PC-3 (cell line): Measurements from ENCODE around the gene MEX3A. TPM values are rescaled to one million over a fixed set of nuclear protein-coding genes. Genes with fewer than 3 reads are reported as not detected.

ENCODE experiments used
- ATAC-seq: fragments of 200-7000 bp; cut with Tn5 transposase; 2 replicates; pipeline ENCODE4 v1.9.1; 2020; ENCODE audit warnings: mild to moderate bottlenecking, moderate library complexity
- BruUV-seq: library from RNA; stranded (reverse); fragments of 400-500 nt; replicated peaks from 2 replicates; lab custom pipeline; 2021; lab: Mats Ljungman, UMichigan
- CTCF ChIA-PET: fragments of 300-600 bp; sonication (Branson Sonifier 250); formaldehyde crosslinking; loops from one replicate; lab custom pipeline; 2022; ENCODE audit warnings: antibody characterized with exemption; lab: Charles Lee
- POLR2A ChIA-PET: fragments of 300-600 bp; sonication (Branson Sonifier 250); formaldehyde crosslinking; loops from one replicate; lab custom pipeline; 2022; ENCODE audit warnings: antibody characterized with exemption; ENCODE audit not compliant: unreplicated experiment; lab: Charles Lee
- DNase-seq: peaks from one replicate; pipeline ENCODE4 v3.0.0-alpha.2; 2015
- H2AFZ ChIP-seq: fragments of 300-600 bp; sonication (generic); 2 replicates; pipeline ENCODE4 v1.6.0; 2016; ENCODE audit warnings: antibody characterized with exemption, low read length
- H3F3A ChIP-seq: fragments of 300-600 bp; sonication (generic); one replicate; pipeline ENCODE4 v1.6.0; 2017; ENCODE audit warnings: antibody characterized with exemption, low read length, control low read depth, mild to moderate bottlenecking; ENCODE audit not compliant: unreplicated experiment
- H3K27ac ChIP-seq: fragments of 300-600 bp; sonication (generic); 2 replicates; pipeline ENCODE4 v1.5.1; 2016; ENCODE audit warnings: mild to moderate bottlenecking, low read length
- H3K27me3 ChIP-seq: fragments of 300-600 bp; sonication (generic); 2 replicates; pipeline ENCODE4 v1.6.1; 2016; ENCODE audit warnings: low read length, mixed read lengths
- H3K36me3 ChIP-seq: fragments of 300-600 bp; sonication (generic); 2 replicates; pipeline ENCODE4 v1.6.1; 2016; ENCODE audit warnings: low read depth, mixed run types, low read length, mixed read lengths
- H3K4me1 ChIP-seq: fragments of 300-600 bp; sonication (generic); 2 replicates; pipeline ENCODE4 v1.5.1; 2016; ENCODE audit warnings: low read length; ENCODE audit not compliant: insufficient read depth
- H3K4me2 ChIP-seq: fragments of 300-600 bp; sonication (generic); 2 replicates; pipeline ENCODE4 v1.6.0; 2016; ENCODE audit warnings: low read length
- H3K4me3 ChIP-seq: fragments of 300-600 bp; sonication (generic); 2 replicates; pipeline ENCODE4 v1.5.1; 2016; ENCODE audit warnings: mild to moderate bottlenecking, low read length, mixed read lengths
- H3K79me2 ChIP-seq: fragments of 300-600 bp; sonication (generic); 2 replicates; pipeline ENCODE4 v1.6.1; 2017; ENCODE audit warnings: low read length, mixed read lengths
- H3K9ac ChIP-seq: fragments of 300-600 bp; sonication (generic); 2 replicates; pipeline ENCODE4 v1.6.0; 2016; ENCODE audit warnings: mild to moderate bottlenecking, low read length
- H3K9me2 ChIP-seq: fragments of 300-600 bp; sonication (generic); replicated peaks from 2 replicates; pipeline ENCODE4 v1.6.1; 2016; ENCODE audit warnings: mixed run types, low read length, mixed read lengths
- H3K9me3 ChIP-seq: fragments of 300-600 bp; sonication (generic); 2 replicates; pipeline ENCODE4 v1.6.1; 2016; ENCODE audit warnings: low read length, mixed read lengths
- H4K20me1 ChIP-seq: fragments of 300-600 bp; sonication (generic); 2 replicates; pipeline ENCODE4 v1.6.1; 2016; ENCODE audit warnings: low read length, mixed read lengths
- EZH2 ChIP-seq: fragments of 300-600 bp; sonication (generic); IDR thresholded peaks from one replicate; pipeline ENCODE4 v1.6.1; 2017; ENCODE audit warnings: antibody characterized with exemption, mild to moderate bottlenecking, low read length; ENCODE audit not compliant: unreplicated experiment
- EZH2phosphoT487 ChIP-seq: fragments of 300-600 bp; sonication (generic); IDR thresholded peaks from 2 replicates; pipeline ENCODE4 v1.6.1; 2018; ENCODE audit warnings: mild to moderate bottlenecking, antibody characterized with exemption, low read length, borderline replicate concordance
- intact Hi-C: fragments of 100-400 bp; cut with micrococcal nuclease; formaldehyde crosslinking; loops from 2 replicates; pipeline ENCODE4 v1.9.0; 2023
- total RNA-seq: library from RNA; depleted of rRNA; stranded (reverse); fragments of >200 nt; gene quantifications from 2 replicates; pipeline ENCODE4 v1.2.3, GENCODE V29; 2014
- TF ChIP-seq, protein P1 (sequence below): fragments of 300-600 bp; sonication (generic); conservative IDR thresholded peaks from 2 replicates; pipeline ENCODE4 v1.5.1; 2017; ENCODE audit warnings: antibody characterized with exemption, low read depth, mild to moderate bottlenecking, low read length

MEX3A gene
- total RNA-seq, 1 experiment from 2014 or later: 12.9 TPM

DNA sequence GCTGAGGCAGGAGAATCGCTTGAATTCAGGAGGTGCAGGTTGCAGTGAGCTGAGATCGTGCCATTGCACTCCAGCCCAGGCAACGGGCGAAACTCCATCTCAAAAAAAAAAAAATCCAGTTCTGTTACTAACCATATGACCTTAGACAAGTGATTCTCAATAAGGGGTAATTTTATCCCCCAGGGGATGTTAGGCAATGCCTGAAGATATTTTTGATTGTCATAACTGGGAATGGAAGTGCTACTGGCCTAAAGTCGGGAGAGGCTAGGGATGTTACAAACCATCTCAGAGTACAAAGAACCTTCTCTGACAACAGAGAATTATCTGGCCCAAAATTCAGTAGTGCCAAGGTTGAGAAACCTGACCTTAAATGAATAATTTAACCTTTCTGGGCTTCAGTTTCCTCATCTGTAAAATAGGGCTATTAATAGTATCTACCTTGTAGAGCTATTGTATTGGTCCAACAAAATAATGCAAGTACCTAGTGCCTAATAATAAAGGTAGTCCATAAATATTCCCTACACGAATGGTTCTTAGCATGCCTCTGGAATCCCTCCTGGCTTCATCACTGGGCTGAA, 26.5 kb upstream of the MEX3A start:
- Histone ChIP-seq H3K27me3 (no peaks in the 10 kb centered on the region), H3K4me2 (no peak overlapping the region), H3K4me1 (peaks cover 59% of the 10 kb centered on the region), H4K20me1 (no peaks in the 10 kb centered on the region), H2AFZ (no peak overlapping the region), H3K9me2 (no peaks in the 10 kb centered on the region), H3K27ac (no peak overlapping the region), H3K9me3 (no peaks in the 10 kb centered on the region), H3K79me2 (no peaks in the 10 kb centered on the region), H3F3A (no peaks in the 10 kb centered on the region), H3K4me3 (no peak overlapping the region), H3K9ac (no peak overlapping the region), H3K36me3 (no peaks in the 10 kb centered on the region)
- CTCF ChIA-PET: no interaction called here
- intact Hi-C loops: no loop called here
- ATAC-seq: no peak
- BruUV-seq: no TSS peak
- DNase-seq: no peak
- TF ChIP-seq, protein P1, sequence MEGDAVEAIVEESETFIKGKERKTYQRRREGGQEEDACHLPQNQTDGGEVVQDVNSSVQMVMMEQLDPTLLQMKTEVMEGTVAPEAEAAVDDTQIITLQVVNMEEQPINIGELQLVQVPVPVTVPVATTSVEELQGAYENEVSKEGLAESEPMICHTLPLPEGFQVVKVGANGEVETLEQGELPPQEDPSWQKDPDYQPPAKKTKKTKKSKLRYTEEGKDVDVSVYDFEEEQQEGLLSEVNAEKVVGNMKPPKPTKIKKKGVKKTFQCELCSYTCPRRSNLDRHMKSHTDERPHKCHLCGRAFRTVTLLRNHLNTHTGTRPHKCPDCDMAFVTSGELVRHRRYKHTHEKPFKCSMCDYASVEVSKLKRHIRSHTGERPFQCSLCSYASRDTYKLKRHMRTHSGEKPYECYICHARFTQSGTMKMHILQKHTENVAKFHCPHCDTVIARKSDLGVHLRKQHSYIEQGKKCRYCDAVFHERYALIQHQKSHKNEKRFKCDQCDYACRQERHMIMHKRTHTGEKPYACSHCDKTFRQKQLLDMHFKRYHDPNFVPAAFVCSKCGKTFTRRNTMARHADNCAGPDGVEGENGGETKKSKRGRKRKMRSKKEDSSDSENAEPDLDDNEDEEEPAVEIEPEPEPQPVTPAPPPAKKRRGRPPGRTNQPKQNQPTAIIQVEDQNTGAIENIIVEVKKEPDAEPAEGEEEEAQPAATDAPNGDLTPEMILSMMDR: no peak
- POLR2A ChIA-PET: no interaction called here

DNA sequence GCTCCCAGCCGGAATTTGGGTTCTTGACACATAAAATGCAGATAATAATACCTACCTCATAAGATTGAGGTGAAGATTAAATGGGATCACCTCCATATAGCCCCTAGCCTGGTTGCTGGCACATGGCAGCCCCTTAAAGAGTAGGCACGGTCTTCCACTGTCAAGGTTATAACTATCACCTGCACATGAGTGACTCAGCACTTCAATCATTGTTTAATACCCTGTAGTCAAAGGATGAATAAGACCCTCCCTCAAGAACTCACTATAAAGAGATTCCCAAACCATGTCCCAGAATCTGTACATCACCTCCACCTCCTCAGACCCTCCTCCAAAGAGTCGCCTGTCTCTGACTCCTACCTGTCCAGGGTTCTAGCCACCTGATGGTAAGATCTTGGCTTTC, 25.8 kb upstream of the MEX3A start:
- POLR2A ChIA-PET: no interaction called here
- H3K9ac ChIP-seq: no peak overlapping the region
- no peaks in the 10 kb centered on the region for H3F3A ChIP-seq
- no peak overlapping the region for H2AFZ ChIP-seq
- no peak overlapping the region for H3K4me3 ChIP-seq
- H3K9me2 ChIP-seq: no peaks in the 10 kb centered on the region
- H3K4me1 ChIP-seq: peaks cover 59% of the 10 kb centered on the region
- H3K9me3 ChIP-seq: no peaks in the 10 kb centered on the region
- no peaks in the 10 kb centered on the region for H4K20me1 ChIP-seq
- no peaks in the 10 kb centered on the region for H3K27me3 ChIP-seq
- H3K27ac ChIP-seq: no peak overlapping the region
- intact Hi-C loops: no loop called here
- H3K36me3 ChIP-seq: no peaks in the 10 kb centered on the region
- no peaks in the 10 kb centered on the region for H3K79me2 ChIP-seq
- ATAC-seq (no peak), DNase-seq (no peak)
- TF ChIP-seq EZH2phosphoT487: no peak
- CTCF ChIA-PET: no interaction called here
- no peak overlapping the region for H3K4me2 ChIP-seq
- BruUV-seq: no TSS peak

DNA sequence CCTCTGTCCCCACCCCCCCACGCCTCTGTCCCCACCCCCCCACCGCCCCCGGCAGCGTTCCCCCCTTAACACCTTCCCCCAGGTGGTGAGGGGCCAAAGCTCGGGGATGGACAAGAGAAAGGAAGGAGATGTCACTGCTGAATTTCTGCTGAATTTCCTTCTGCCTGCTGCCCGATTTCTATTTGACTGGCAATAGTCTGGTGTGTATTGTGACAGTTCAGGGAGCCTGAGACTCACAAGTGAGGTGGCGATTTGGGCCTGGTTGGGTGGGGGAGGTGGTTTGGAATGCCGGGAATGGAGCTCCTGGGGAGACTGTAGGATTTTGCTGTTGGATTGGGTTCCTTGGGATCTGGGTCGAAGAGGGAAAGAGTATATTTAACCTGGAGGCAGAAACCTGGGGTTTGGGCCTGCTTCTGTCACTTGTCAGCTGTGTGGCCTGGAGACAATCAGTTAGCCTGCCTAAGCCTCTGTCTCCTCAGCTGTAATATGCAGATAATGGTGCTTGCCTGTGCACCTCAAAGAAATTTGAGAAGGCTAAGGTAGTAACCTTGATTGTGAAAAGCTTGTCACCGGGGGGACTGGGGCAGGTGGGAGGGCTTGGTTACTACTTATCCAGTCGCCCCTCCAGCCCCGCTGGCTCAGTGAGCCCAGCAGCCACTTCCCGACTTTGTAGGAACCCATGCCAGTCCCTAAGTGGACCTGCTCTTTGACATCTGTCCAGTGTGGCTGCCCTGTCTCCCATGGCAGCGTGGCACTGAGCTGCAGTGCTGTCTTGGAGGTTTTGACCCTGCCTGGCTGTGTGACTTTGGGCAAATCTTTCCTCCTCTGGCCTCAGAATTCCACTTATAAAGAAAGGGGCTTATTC, 24.6 kb upstream of the MEX3A start:
- peak; percentile 3 for ATAC-seq
- CTCF ChIA-PET: interaction anchor here (0.6 to 1.1 kb wide), 2 partner anchors 20 to 23 kb away, joined by 3 read pairs; no protein-coding TSS in a partner anchor

More for the DNA sequence above, 24.6 kb upstream of the MEX3A start:
- Histone ChIP-seq H3K36me3 (no peaks in the 10 kb centered on the region), H3K4me3 (peak overlapping the region; percentile 25; the same call in 1 of the 2 replicates), H3K9me2 (no peaks in the 10 kb centered on the region), H3K9ac (peak overlapping the region; percentile 43), H3K4me1 (peaks cover 56% of the 10 kb centered on the region), H3K27me3 (no peaks in the 10 kb centered on the region), H3K79me2 (no peaks in the 10 kb centered on the region), H3K4me2 (peak overlapping the region; percentile 62), H2AFZ (no peak overlapping the region), H3K27ac (peak overlapping the region; percentile 75), H4K20me1 (no peaks in the 10 kb centered on the region), H3F3A (no peaks in the 10 kb centered on the region), H3K9me3 (no peaks in the 10 kb centered on the region)
- peak; percentile 39 for DNase-seq
- POLR2A ChIA-PET: interaction anchor here (0.6 to 1.2 kb wide), 2 partner anchors 8 to 187 kb away, joined by 5 to 7 read pairs; partner anchors contain the start of gene LMNA
- intact Hi-C loops: no loop called here
- TSS peak; percentile 65 for BruUV-seq
- no peak for TF ChIP-seq EZH2phosphoT487
- TF ChIP-seq EZH2: no peak
- TF ChIP-seq, protein P1: no peak
